ENCODE measurements around the gene TP53TG3C.
"Not testable (repeated sequence)": the region's sequence is repeated elsewhere in the genome, so short reads cannot be mapped to it uniquely, and the experiment has no call there.

TP53TG3C gene, protein sequence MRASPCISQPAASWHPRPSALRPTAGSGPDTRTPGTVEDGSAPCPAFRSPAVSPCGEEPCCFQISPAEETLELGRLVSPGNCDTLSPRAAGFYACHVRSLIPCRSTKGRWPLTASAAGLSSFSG

DNA sequence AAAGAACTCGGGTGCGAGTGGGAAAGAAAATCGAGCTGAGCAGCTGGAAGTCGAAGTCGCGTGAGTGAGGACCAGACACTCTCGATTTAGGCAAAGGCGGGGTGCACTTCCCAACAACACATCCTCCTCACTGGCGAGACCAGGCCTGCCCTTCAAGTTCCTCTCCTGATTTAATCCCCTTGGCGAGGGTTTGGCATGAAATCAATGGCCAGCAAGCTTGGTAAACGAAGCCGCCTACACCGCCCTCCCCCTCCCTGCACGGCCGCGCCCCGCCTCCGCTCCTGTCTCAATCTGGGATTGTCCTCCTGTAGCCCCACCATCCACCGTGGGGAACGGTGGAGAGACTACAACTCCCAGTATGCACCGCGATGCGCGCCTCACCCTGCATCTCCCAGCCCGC is at the start of gene TP53TG3C:
TSS of gene TP53TG3C (plus strand) at position 301 of the 400 bp plus-strand sequence. CDS start at position 369, 68 bp downstream.
- H3K4me3 Mint-ChIP-seq, CTCF ChIA-PET: not testable (repeated sequence)

More for the DNA sequence above, at the start of gene TP53TG3C:
- not testable (repeated sequence) for H3K27ac Mint-ChIP-seq, H3K27me3 Mint-ChIP-seq, H3K36me3 Mint-ChIP-seq, H3K9me3 Mint-ChIP-seq, DNase-seq, H3K4me1 Mint-ChIP-seq
